HCT116 (cell line): ENCODE results near the gene LFNG.
"Not testable (repeated sequence)": the region's sequence is repeated elsewhere in the genome, so short reads cannot be mapped to it uniquely, and the experiment has no call there.

Source experiments
- CEBPB ChIP-seq: IDR thresholded peaks from 2 replicates; pipeline ENCODE4 v1.6.1; 2012; ENCODE audit warnings: low read depth
- ZFX ChIP-seq: fragments of 450-650 bp; IDR thresholded peaks from 2 replicates; pipeline ENCODE4 v1.6.1; 2017

DNA sequence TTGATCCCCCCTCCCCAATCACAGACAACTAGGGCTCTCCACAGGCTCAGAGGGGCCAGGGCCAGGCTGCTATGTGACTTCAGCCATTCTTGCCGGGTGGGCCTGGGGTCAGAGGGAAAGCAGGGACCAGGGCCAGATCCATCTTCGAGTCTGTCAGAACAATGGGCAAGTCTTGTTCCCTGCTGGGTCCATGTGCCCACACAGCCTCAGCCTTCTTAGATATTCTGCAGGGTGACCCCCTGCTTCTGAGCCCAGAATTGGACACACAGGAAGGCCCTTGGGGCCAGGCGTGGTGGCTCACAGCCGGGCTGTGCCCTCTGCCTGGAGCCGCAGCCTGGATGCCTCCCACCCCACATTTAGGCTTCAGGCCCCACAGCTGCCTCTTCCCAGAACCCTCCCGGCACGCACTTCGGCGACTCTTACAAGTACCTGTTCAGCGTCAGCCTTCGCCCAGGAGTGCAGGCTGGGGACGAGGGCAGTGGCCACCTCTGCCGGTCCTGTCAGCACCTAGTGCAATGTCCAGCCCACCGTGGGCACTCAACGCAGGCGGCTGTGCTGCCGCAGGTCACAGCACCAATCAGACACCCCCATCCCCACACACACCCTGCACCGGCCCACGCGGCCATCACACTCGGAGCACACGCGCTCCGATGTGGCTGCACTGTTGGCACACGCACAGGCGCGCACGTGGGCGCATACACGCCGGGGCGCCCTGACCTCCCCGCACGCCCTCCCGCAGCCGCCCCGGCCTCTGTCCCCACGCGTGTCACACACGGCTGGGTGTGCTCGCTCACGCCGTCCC is 11.6 kb downstream of the LFNG start:
- TF ChIP-seq ZFX, CEBPB: not testable (repeated sequence)
